K562 (cell line): Measurements from ENCODE around the gene LRRC9. TPM values are rescaled to one million over a fixed set of nuclear protein-coding genes. Genes with fewer than 3 reads are reported as not detected.

Source experiments
- ATF1 ChIP-seq, 2 experiments: fragments of 450-650 bp in 1 of 2; IDR thresholded peaks; 2 replicates each; pipeline ENCODE4 v1.6.1; 2016; ENCODE audit warnings: missing compliant biosample characterization in 1 of 2, missing genetic modification characterization in 1 of 2
- CBFA2T2 ChIP-seq: fragments of 450-650 bp; conservative IDR thresholded peaks from 2 replicates; pipeline ENCODE4 v1.6.1; 2017; ENCODE audit warnings: mild to moderate bottlenecking
- DPF2 ChIP-seq: fragments of 450-650 bp; IDR thresholded peaks from 2 replicates; pipeline ENCODE4 v1.6.1; 2016
- MEIS2 ChIP-seq: fragments of 450-650 bp; IDR thresholded peaks from 2 replicates; pipeline ENCODE4 v1.6.1; 2014; ENCODE audit warnings: mild to moderate bottlenecking; ENCODE audit not compliant: partially characterized antibody
- NBN ChIP-seq: fragments of 450-650 bp; IDR thresholded peaks from 2 replicates; pipeline ENCODE4 v1.6.1; 2016; ENCODE audit warnings: low read depth, mild to moderate bottlenecking
- NR2C1 ChIP-seq, 2 experiments: fragments of 450-650 bp; IDR thresholded peaks; 2 replicates each; pipeline ENCODE4 v1.6.1; 2017; ENCODE audit warnings: mild to moderate bottlenecking in 2 of 2, antibody characterized with exemption in 1 of 2, inconsistent platforms in 1 of 2, missing compliant biosample characterization in 1 of 2, missing genetic modification characterization in 1 of 2
- NR3C1 ChIP-seq: sonication (generic); formaldehyde crosslinking; IDR thresholded peaks from 2 replicates; pipeline ENCODE4 v1.8.1; 2022; ENCODE audit warnings: missing genetic modification reagents
- POLR2AphosphoS5 ChIP-seq: IDR thresholded peaks from 2 replicates; pipeline ENCODE4 v1.6.1; 2011; ENCODE audit warnings: mild to moderate bottlenecking, low read depth, low read length, moderate library complexity; ENCODE audit not compliant: control insufficient read depth, insufficient read depth
- PURB ChIP-seq: sonication (generic); formaldehyde crosslinking; IDR thresholded peaks from 2 replicates; pipeline ENCODE4 v1.9.0; 2021; ENCODE audit warnings: low read depth, mild to moderate bottlenecking, missing genetic modification reagents
- SMARCC2 ChIP-seq: fragments of 450-650 bp; IDR thresholded peaks from 2 replicates; pipeline ENCODE4 v1.6.1; 2017; ENCODE audit warnings: antibody characterized with exemption, moderate library complexity, mild to moderate bottlenecking, low read depth
- TEAD4 ChIP-seq, 2 experiments: sonication (generic) in 1 of 2; formaldehyde crosslinking in 1 of 2; IDR thresholded peaks; 2 replicates each; pipeline versions ENCODE4 v1.6.1 to v1.8.0; 2012 to 2022; ENCODE audit warnings: borderline replicate concordance in 1 of 2, inconsistent platforms in 1 of 2, low read length in 1 of 2, mild to moderate bottlenecking in 1 of 2, missing genetic modification reagents in 1 of 2
- TRIM28 ChIP-seq: fragments of 450-650 bp; IDR thresholded peaks from 2 replicates; pipeline ENCODE4 v1.6.1; 2017
- ZNF766 ChIP-seq: fragments of 200-800 bp; sonication (Bioruptor generic); conservative IDR thresholded peaks from 2 replicates; pipeline ENCODE4 v1.6.1; 2016; ENCODE audit warnings: missing genetic modification characterization, missing compliant biosample characterization
- ZNF778 ChIP-seq: fragments of 450-650 bp; formaldehyde crosslinking; IDR thresholded peaks from 2 replicates; pipeline ENCODE4 v1.4.0; 2020; ENCODE audit warnings: mild to moderate bottlenecking, moderate library complexity
- polyA plus RNA-seq, 8 experiments: library from polyadenylated mRNA; depleted of rRNA in 4 of 8; stranded (reverse) in 5 of 8; unstranded in 3 of 8; fragments of >200 nt; fragmentation: Nextera tagmentation in 2 of 8; fragmentation: Illumina TruSeq in 1 of 8; extraction: Ambion mirVana in 2 of 8; extraction: Trizol in 1 of 8; gene quantifications; 2 replicates each; pipeline versions ENCODE4 v1.2.1 to v1.2.3, GENCODE V29; 2011 to 2014; ENCODE audit warnings: inconsistent platforms in 1 of 8, missing spikeins in 1 of 8
- total RNA-seq, 7 experiments: library from RNA; depleted of rRNA in 6 of 7; stranded (reverse); fragments of >200 nt in 6 of 7; fragmentation: Illumina TruSeq in 2 of 7; extraction: Trizol in 2 of 7; gene quantifications; 2 replicates each; pipeline versions ENCODE4 v1.2.1 to v1.2.3, GENCODE V29; 2011 to 2021; ENCODE audit warnings: low replicate concordance in 1 of 7
- TF ChIP-seq, protein P1 (sequence below): fragments of 250-450 bp; sonication (Bioruptor Pico); IDR thresholded peaks from 2 replicates; pipeline ENCODE4 v1.4.0; 2020; ENCODE audit warnings: mild to moderate bottlenecking, moderate library complexity
- TF ChIP-seq, protein P2 (sequence below), 2 experiments: fragments of 450-650 bp; IDR thresholded peaks; 2 replicates each; pipeline ENCODE4 v1.6.1; 2018; ENCODE audit warnings: mild to moderate bottlenecking in 2 of 2, low read depth in 1 of 2; ENCODE audit not compliant: partially characterized antibody in 2 of 2
- TF ChIP-seq, protein P3 (sequence below), 2 experiments: IDR thresholded peaks in 1 of 2; conservative IDR thresholded peaks in 1 of 2; 2 replicates each; pipeline ENCODE4 v1.6.1; 2016; ENCODE audit warnings: low read depth in 2 of 2, mild to moderate bottlenecking in 1 of 2, missing compliant biosample characterization in 1 of 2, missing genetic modification characterization in 1 of 2, moderate library complexity in 1 of 2

The LRRC9 gene
- total and polyA plus RNA-seq, 9 of the 15 experiments (the other 6 are each of a cell fraction or from before 2014, with no cell fraction given), result not detected

DNA sequence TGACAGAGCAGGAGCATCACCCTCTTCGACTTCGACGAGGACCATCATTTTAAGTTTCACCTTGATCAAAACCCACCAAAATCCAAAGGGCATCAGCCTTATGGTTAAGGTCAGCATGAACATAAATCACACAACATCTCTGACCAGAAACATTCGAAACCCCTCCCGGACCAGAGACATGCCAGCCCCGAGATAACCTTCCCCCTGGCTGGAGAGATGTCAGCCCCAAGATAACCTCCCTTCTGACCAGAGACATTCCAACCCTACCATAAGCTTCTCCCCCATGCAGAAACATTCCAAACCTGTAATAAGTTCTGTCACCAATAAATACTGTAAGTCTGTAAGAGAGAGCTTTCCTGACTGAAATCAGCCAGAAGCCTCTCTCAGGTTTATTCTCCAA lies 178.0 kb downstream of the LRRC9 start (continued):
- TF ChIP-seq SMARCC2, result no peak
- TF ChIP-seq TRIM28, result no peak
- TF ChIP-seq NR3C1 (CRISPR knock-in tag), result no peak
- no peak for TF ChIP-seq ZNF766 (CRISPR knock-in tag)
- peak; percentile 27; the same call in 1 of the 2 replicates for TF ChIP-seq POLR2AphosphoS5
- TF ChIP-seq NBN, result no peak
- TF ChIP-seq PURB (CRISPR knock-in tag), result no peak
- TF ChIP-seq, protein P1, sequence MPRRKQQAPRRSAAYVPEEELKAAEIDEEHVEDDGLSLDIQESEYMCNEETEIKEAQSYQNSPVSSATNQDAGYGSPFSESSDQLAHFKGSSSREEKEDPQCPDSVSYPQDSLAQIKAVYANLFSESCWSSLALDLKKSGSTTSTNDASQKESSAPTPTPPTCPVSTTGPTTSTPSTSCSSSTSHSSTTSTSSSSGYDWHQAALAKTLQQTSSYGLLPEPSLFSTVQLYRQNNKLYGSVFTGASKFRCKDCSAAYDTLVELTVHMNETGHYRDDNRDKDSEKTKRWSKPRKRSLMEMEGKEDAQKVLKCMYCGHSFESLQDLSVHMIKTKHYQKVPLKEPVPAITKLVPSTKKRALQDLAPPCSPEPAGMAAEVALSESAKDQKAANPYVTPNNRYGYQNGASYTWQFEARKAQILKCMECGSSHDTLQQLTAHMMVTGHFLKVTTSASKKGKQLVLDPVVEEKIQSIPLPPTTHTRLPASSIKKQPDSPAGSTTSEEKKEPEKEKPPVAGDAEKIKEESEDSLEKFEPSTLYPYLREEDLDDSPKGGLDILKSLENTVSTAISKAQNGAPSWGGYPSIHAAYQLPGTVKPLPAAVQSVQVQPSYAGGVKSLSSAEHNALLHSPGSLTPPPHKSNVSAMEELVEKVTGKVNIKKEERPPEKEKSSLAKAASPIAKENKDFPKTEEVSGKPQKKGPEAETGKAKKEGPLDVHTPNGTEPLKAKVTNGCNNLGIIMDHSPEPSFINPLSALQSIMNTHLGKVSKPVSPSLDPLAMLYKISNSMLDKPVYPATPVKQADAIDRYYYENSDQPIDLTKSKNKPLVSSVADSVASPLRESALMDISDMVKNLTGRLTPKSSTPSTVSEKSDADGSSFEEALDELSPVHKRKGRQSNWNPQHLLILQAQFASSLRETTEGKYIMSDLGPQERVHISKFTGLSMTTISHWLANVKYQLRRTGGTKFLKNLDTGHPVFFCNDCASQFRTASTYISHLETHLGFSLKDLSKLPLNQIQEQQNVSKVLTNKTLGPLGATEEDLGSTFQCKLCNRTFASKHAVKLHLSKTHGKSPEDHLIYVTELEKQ (CRISPR knock-in tag), result no peak
- TF ChIP-seq NR2C1 (IDR thresholded peaks at IDR 0.05), result no peak
- no peak for TF ChIP-seq NR2C1 (tag; IDR thresholded peaks at IDR 0.05)
- peak; percentile 64 for TF ChIP-seq CBFA2T2
- TF ChIP-seq ZNF778, result no peak
- peak; percentile 58 for TF ChIP-seq DPF2
- TF ChIP-seq MEIS2, result peak; percentile 87
- TF ChIP-seq ATF1 (CRISPR knock-in tag; IDR thresholded peaks at IDR 0.05), result no peak
- no peak for TF ChIP-seq ATF1 (tag; IDR thresholded peaks at IDR 0.05)
- TF ChIP-seq, protein P2, sequence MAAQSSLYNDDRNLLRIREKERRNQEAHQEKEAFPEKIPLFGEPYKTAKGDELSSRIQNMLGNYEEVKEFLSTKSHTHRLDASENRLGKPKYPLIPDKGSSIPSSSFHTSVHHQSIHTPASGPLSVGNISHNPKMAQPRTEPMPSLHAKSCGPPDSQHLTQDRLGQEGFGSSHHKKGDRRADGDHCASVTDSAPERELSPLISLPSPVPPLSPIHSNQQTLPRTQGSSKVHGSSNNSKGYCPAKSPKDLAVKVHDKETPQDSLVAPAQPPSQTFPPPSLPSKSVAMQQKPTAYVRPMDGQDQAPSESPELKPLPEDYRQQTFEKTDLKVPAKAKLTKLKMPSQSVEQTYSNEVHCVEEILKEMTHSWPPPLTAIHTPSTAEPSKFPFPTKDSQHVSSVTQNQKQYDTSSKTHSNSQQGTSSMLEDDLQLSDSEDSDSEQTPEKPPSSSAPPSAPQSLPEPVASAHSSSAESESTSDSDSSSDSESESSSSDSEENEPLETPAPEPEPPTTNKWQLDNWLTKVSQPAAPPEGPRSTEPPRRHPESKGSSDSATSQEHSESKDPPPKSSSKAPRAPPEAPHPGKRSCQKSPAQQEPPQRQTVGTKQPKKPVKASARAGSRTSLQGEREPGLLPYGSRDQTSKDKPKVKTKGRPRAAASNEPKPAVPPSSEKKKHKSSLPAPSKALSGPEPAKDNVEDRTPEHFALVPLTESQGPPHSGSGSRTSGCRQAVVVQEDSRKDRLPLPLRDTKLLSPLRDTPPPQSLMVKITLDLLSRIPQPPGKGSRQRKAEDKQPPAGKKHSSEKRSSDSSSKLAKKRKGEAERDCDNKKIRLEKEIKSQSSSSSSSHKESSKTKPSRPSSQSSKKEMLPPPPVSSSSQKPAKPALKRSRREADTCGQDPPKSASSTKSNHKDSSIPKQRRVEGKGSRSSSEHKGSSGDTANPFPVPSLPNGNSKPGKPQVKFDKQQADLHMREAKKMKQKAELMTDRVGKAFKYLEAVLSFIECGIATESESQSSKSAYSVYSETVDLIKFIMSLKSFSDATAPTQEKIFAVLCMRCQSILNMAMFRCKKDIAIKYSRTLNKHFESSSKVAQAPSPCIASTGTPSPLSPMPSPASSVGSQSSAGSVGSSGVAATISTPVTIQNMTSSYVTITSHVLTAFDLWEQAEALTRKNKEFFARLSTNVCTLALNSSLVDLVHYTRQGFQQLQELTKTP (IDR thresholded peaks at IDR 0.05; ENCODE audit: low read depth in 1 of 2, partially characterized antibody in 2 of 2), result no peak
- TF ChIP-seq TEAD4 (IDR thresholded peaks at IDR 0.05; ENCODE audit: low read length), result peak; percentile 71
- no peak for TF ChIP-seq TEAD4 (CRISPR knock-in tag; IDR thresholded peaks at IDR 0.05; ENCODE audit: borderline replicate concordance)
- TF ChIP-seq, protein P3, sequence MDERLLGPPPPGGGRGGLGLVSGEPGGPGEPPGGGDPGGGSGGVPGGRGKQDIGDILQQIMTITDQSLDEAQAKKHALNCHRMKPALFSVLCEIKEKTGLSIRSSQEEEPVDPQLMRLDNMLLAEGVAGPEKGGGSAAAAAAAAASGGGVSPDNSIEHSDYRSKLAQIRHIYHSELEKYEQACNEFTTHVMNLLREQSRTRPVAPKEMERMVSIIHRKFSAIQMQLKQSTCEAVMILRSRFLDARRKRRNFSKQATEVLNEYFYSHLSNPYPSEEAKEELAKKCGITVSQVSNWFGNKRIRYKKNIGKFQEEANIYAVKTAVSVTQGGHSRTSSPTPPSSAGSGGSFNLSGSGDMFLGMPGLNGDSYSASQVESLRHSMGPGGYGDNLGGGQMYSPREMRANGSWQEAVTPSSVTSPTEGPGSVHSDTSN (CRISPR knock-in tag; IDR thresholded peaks at IDR 0.05; ENCODE audit: low read depth), result no peak
- TF ChIP-seq, protein P3 (tag; conservative IDR thresholded peaks at IDR 0.05; ENCODE audit: low read depth), result 0 out of 2 replicates have a peak, but pooled peaks have one; percentile 23
